Suprapubic skin (tissue), 4 donors: ENCODE measurements around the gene SYT1.

Source experiments
- POLR2A ChIP-seq, 2 donors: fragments of 450-650 bp; IDR thresholded peaks; one replicate each; pipeline ENCODE4 v1.6.1; 2017; ENCODE audit warnings: antibody characterized with exemption in 2 of 2, mild to moderate bottlenecking in 2 of 2, moderate library complexity in 2 of 2
- POLR2AphosphoS5 ChIP-seq, 3 donors: sonication (generic); formaldehyde crosslinking; IDR thresholded peaks; one replicate each; pipeline ENCODE4 v1.6.1; 2017; ENCODE audit warnings: antibody characterized with exemption in 3 of 3
- TF ChIP-seq, protein P1 (sequence below), 2 donors: fragments of 200-600 bp in 1 of 2; fragments of 450-650 bp in 1 of 2; sonication (generic) in 1 of 2; IDR thresholded peaks; one replicate each; pipeline ENCODE4 v1.5.1; 2016 to 2019; ENCODE audit warnings: antibody characterized with exemption in 2 of 2, mild to moderate bottlenecking in 1 of 2, moderate library complexity in 1 of 2

DNA sequence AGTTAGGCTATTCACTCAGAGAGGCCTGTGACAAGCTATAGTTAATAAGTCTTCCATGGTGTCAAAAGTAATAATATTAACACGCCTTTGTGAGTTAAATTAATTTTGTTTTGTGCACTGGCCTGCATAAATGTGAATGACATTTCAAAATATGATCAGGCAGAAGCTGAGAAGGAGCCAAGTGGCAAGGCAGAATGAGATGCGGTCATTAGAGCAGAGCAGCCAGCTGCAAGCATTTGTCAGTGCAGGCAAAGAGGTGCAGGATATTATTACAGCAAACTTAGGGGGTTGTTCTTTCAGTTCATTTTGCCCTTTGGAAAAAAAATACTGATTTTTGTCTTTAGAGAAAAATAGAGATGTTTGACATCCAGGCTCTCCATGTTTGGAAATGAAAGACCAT, 461.6 kb downstream of the SYT1 start:
- TF ChIP-seq POLR2A (IDR thresholded peaks at IDR 0.05) (no peak), POLR2AphosphoS5 (IDR thresholded peaks at IDR 0.05) (no peak)
- TF ChIP-seq, protein P1, sequence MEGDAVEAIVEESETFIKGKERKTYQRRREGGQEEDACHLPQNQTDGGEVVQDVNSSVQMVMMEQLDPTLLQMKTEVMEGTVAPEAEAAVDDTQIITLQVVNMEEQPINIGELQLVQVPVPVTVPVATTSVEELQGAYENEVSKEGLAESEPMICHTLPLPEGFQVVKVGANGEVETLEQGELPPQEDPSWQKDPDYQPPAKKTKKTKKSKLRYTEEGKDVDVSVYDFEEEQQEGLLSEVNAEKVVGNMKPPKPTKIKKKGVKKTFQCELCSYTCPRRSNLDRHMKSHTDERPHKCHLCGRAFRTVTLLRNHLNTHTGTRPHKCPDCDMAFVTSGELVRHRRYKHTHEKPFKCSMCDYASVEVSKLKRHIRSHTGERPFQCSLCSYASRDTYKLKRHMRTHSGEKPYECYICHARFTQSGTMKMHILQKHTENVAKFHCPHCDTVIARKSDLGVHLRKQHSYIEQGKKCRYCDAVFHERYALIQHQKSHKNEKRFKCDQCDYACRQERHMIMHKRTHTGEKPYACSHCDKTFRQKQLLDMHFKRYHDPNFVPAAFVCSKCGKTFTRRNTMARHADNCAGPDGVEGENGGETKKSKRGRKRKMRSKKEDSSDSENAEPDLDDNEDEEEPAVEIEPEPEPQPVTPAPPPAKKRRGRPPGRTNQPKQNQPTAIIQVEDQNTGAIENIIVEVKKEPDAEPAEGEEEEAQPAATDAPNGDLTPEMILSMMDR (IDR thresholded peaks at IDR 0.05) = no peak
